HCT116 (cell line): ENCODE results near the gene CHST11. TPM values are rescaled to one million over a fixed set of nuclear protein-coding genes. Genes with fewer than 3 reads are reported as not detected.

Experiments
- ATAC-seq: fragments of 200-7000 bp; cut with Tn5 transposase; 2 replicates; pipeline ENCODE4 v1.9.1; 2020; ENCODE audit warnings: mild to moderate bottlenecking, moderate library complexity
- BruUV-seq: library from RNA; stranded (reverse); fragments of 400-500 nt; replicated peaks from 2 replicates; lab custom pipeline; 2021; lab: Mats Ljungman, UMichigan
- CTCF ChIA-PET: fragments of 300-600 bp; sonication (Branson Sonifier 250); formaldehyde crosslinking; loops from one replicate; lab custom pipeline; 2021; ENCODE audit warnings: antibody characterized with exemption; lab: Charles Lee
- POLR2A ChIA-PET: fragments of 300-600, 350-600 bp; sonication (Branson Sonifier 250); formaldehyde crosslinking; loops from one replicate; lab custom pipeline; 2021; ENCODE audit warnings: antibody characterized with exemption; lab: Charles Lee
- RAD21 ChIA-PET, 2 experiments: fragments of 300-600 bp; sonication (Branson Sonifier 250); formaldehyde crosslinking; loops; one replicate each; lab custom pipeline; 2023; ENCODE audit warnings: low total read pairs in 2 of 2; ENCODE audit not compliant: uncharacterized antibody in 2 of 2, unreplicated experiment in 2 of 2, low non-redundant PET in 1 of 2; lab: Charles Lee
- DNase-seq: peaks from one replicate; pipeline ENCODE4 v3.0.0-alpha.2; 2010; ENCODE audit warnings: low read depth, low spot score
- H2AFZ ChIP-seq: fragments of 200-600 bp; shearing (Covaris generic), sonication (generic); 2 replicates; pipeline ENCODE4 v1.6.1; 2017; ENCODE audit warnings: low read depth, mixed run types, mixed read lengths, antibody characterized with exemption, low read length; ENCODE audit not compliant: poor library complexity, severe bottlenecking
- H3K27ac ChIP-seq: 2 replicates; pipeline ENCODE4 v1.5.1; 2012; ENCODE audit warnings: low read depth, low read length
- H3K27me3 ChIP-seq: fragments of 200-600 bp; sonication (generic); 2 replicates; pipeline ENCODE4 v1.6.1; 2016; ENCODE audit warnings: mixed run types, low read length, mixed read lengths; ENCODE audit not compliant: insufficient read depth
- H3K36me3 ChIP-seq, 2 experiments: fragments of 200-500 bp in 1 of 2; fragments of 200-600 bp in 1 of 2; sonication (Bioruptor generic) in 1 of 2; sonication (generic) in 1 of 2; 2 replicates each; pipeline versions ENCODE4 v1.5.1 to v1.6.1; 2014 to 2016; ENCODE audit warnings: low read length in 2 of 2, inconsistent platforms in 1 of 2, mixed read lengths in 1 of 2, mixed run types in 1 of 2; ENCODE audit not compliant: insufficient read depth in 2 of 2, control insufficient read depth in 1 of 2
- H3K4me1 ChIP-seq, 2 experiments: fragments of 200-600 bp in 1 of 2; sonication (generic) in 1 of 2; 2 replicates each; pipeline versions ENCODE4 v1.5.1 to v1.6.1; 2012 to 2017; ENCODE audit warnings: low read length in 2 of 2, inconsistent platforms in 1 of 2, mild to moderate bottlenecking in 1 of 2, mixed read lengths in 1 of 2, mixed run types in 1 of 2, moderate library complexity in 1 of 2; ENCODE audit not compliant: insufficient read depth in 2 of 2, control insufficient read depth in 1 of 2
- H3K4me2 ChIP-seq: fragments of 200-600 bp; sonication (generic); 2 replicates; pipeline ENCODE4 v1.6.1; 2017; ENCODE audit warnings: mixed run types, low read length, mixed read lengths
- H3K4me3 ChIP-seq, 2 experiments: fragments of 200-600 bp in 1 of 2; sonication (generic) in 1 of 2; replicated peaks in 1 of 2; 2 replicates each; pipeline ENCODE4 v1.5.1; 2011 to 2016; ENCODE audit warnings: low read length in 2 of 2, control low read depth in 1 of 2, low read depth in 1 of 2, mild to moderate bottlenecking in 1 of 2, mixed read lengths in 1 of 2, mixed run types in 1 of 2
- H3K79me2 ChIP-seq: fragments of 200-600 bp; sonication (generic); 2 replicates; pipeline ENCODE4 v1.6.1; 2017; ENCODE audit warnings: mild to moderate bottlenecking, mixed run types, low read length, moderate library complexity, mixed read lengths; ENCODE audit not compliant: insufficient read depth
- H3K9ac ChIP-seq: fragments of 200-600 bp; sonication (generic); 2 replicates; pipeline ENCODE4 v1.6.1; 2016; ENCODE audit warnings: low read length, mixed read lengths
- H3K9me2 ChIP-seq: fragments of 200-600 bp; sonication (generic), shearing (Covaris generic); 2 replicates; pipeline ENCODE4 v1.6.1; 2017; ENCODE audit warnings: mixed run types, mild to moderate bottlenecking, moderate library complexity; ENCODE audit not compliant: insufficient read depth
- H3K9me3 ChIP-seq, 2 experiments: fragments of 200-500 bp in 1 of 2; fragments of 200-600 bp in 1 of 2; sonication (Bioruptor generic) in 1 of 2; sonication (generic) in 1 of 2; 2 replicates each; pipeline ENCODE4 v1.6.1; 2014 to 2017; ENCODE audit warnings: low read length in 2 of 2, mixed read lengths in 2 of 2, inconsistent platforms in 1 of 2, low read depth in 1 of 2, mild to moderate bottlenecking in 1 of 2, mixed run types in 1 of 2, moderate library complexity in 1 of 2; ENCODE audit not compliant: control insufficient read depth in 1 of 2, insufficient read depth in 1 of 2
- H4K20me1 ChIP-seq: fragments of 200-600 bp; sonication (generic), shearing (Covaris generic); 2 replicates; pipeline ENCODE4 v1.6.1; 2017; ENCODE audit warnings: mixed run types, mild to moderate bottlenecking, moderate library complexity; ENCODE audit not compliant: insufficient read depth
- CEBPB ChIP-seq: IDR thresholded peaks from 2 replicates; pipeline ENCODE4 v1.6.1; 2012; ENCODE audit warnings: low read depth
- SP1 ChIP-seq: IDR thresholded peaks from 2 replicates; pipeline ENCODE4 v1.6.1; 2012; ENCODE audit warnings: low read depth
- SRF ChIP-seq: IDR thresholded peaks from 2 replicates; pipeline ENCODE4 v1.6.1; 2012; ENCODE audit warnings: low read depth
- ZNF274 ChIP-seq: fragments of 200-500 bp; sonication (Bioruptor generic); IDR thresholded peaks from 2 replicates; pipeline ENCODE4 v1.6.1; 2014; ENCODE audit warnings: mild to moderate bottlenecking, low read depth, low read length, inconsistent platforms
- intact Hi-C: fragments of 100-400 bp; cut with micrococcal nuclease; formaldehyde crosslinking; loops from 2 replicates; pipeline ENCODE4 v1.10.0; 2022
- total RNA-seq: library from RNA; stranded (reverse); gene quantifications from one replicate; pipeline ENCODE4 v1.2.1, GENCODE V29; 2021; ENCODE audit not compliant: unreplicated experiment
- TF ChIP-seq, protein P1 (sequence below): IDR thresholded peaks from 2 replicates; pipeline ENCODE4 v1.6.1; 2012

Gene CHST11
- total RNA-seq, 1 experiment from 2014 or later, result 10.1 TPM

DNA sequence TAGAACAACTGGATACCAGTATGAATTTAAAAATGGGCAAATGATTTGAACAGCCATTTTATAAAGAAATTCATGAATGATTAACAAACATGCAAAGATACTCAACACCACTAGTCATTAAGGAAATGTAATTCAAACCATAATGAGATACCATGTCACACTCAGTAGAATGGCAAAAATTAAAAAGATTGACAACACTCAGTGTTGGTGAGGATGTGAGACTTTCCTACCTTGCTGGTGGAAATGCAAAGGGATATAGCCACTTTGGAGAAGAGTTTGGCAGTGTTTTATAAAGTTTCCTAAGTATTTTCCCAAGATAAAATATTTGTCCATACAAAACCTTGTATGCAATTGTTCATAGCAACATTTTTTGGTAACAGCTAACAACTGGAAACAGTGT, 6.0 kb upstream of the CHST11 start:
- intact Hi-C loops, result no loop called here
- H3K4me3 ChIP-seq, result no peak overlapping the region

DNA sequence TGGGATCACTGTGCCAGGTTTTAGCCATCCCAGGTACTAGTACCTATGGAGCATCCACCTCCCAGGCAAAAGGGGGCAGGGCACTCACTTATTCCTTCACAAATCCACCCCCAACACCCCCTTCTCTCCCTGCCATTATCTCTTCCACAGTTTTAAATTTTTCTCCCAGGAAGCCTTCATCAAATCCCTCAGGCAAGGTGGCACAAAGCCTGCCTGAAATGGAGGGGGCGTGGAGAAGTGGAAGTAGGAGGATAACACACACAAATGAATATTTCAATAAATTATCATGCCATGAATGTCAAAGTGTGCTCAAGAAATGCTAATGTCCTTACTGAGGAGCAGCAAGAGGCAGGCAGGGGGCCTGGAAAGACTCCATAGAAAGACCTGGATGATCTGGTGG, 4.7 kb upstream of the CHST11 start:
- Histone ChIP-seq H3K79me2 (no peaks in the 10 kb centered on the region), H3K36me3 (no peaks in the 10 kb centered on the region), H3K4me3 (no peak overlapping the region), H3K27me3 (no peaks in the 10 kb centered on the region), H3K4me2 (no peak overlapping the region), H3K9me2 (no peaks in the 10 kb centered on the region), H3K9me3 (no peaks in the 10 kb centered on the region), H3K4me1 (peaks cover 9 to 20% of the 10 kb centered on the region in 2 experiments), H4K20me1 (no peaks in the 10 kb centered on the region), H3K27ac (no peak overlapping the region), H3K9ac (no peak overlapping the region), H2AFZ (no peak overlapping the region)
- ChIA-PET CTCF (no interaction called here), RAD21 (no interaction called here), POLR2A (no interaction called here)
- no peak for DNase-seq
- intact Hi-C loops, result no loop called here
- BruUV-seq, result no TSS peak
- TF ChIP-seq, protein P1, sequence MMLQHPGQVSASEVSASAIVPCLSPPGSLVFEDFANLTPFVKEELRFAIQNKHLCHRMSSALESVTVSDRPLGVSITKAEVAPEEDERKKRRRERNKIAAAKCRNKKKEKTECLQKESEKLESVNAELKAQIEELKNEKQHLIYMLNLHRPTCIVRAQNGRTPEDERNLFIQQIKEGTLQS, result no peak
- no peak for TF ChIP-seq SRF
- TF ChIP-seq CEBPB, result no peak
- no peak for ATAC-seq

More for the DNA sequence above, 6.0 kb upstream of the CHST11 start:
- no peak overlapping the region for H2AFZ ChIP-seq
- H3K4me2 ChIP-seq, result no peak overlapping the region
- no peaks in the 10 kb centered on the region for H4K20me1 ChIP-seq
- H3K9me3 ChIP-seq, result no peaks in the 10 kb centered on the region
- TF ChIP-seq SP1, result no peak
- no peak for TF ChIP-seq ZNF274
- TF ChIP-seq, all 23 proteins: peak for 0
- Histone ChIP-seq H3K36me3 (no peaks in the 10 kb centered on the region), H3K79me2 (no peaks in the 10 kb centered on the region), H3K9me2 (no peaks in the 10 kb centered on the region), H3K4me1 (peaks cover 9 to 15% of the 10 kb centered on the region in 2 experiments), H3K27me3 (no peaks in the 10 kb centered on the region), H3K9ac (no peak overlapping the region), H3K27ac (no peak overlapping the region)
- CTCF ChIA-PET, result no interaction called here
- RAD21 ChIA-PET, result no interaction called here
- BruUV-seq, result no TSS peak
- DNase-seq (no peak), ATAC-seq (no peak)
- POLR2A ChIA-PET, result no interaction called here
